Panc1 (cell line): ENCODE data around the gene LEAP2. TPM values are rescaled to one million over a fixed set of nuclear protein-coding genes. Genes with fewer than 3 reads are reported as not detected.

ENCODE experiments used
- ATAC-seq: fragments of 200-7000 bp; cut with Tn5 transposase; 2 replicates; pipeline ENCODE4 v1.9.1; 2020; ENCODE audit warnings: mild to moderate bottlenecking, moderate library complexity
- BruUV-seq: library from RNA; stranded (reverse); fragments of 400-500 nt; replicated peaks from 2 replicates; lab custom pipeline; 2021; lab: Mats Ljungman, UMichigan
- CTCF ChIA-PET: fragments of 300-600 bp; sonication (Branson Sonifier 250); formaldehyde crosslinking; loops from one replicate; lab custom pipeline; 2022; ENCODE audit warnings: antibody characterized with exemption; lab: Charles Lee
- POLR2A ChIA-PET: fragments of 300-600 bp; sonication (Branson Sonifier 250); formaldehyde crosslinking; loops from one replicate; lab custom pipeline; 2022; ENCODE audit warnings: antibody characterized with exemption; lab: Charles Lee
- DNase-seq: peaks from one replicate; pipeline ENCODE4 v3.0.0-alpha.2; 2010; ENCODE audit warnings: low read depth, low spot score
- H3K27ac ChIP-seq: 2 replicates; pipeline ENCODE4 v1.5.1; 2011; ENCODE audit warnings: mild to moderate bottlenecking, low read length, inconsistent platforms
- H3K27me3 ChIP-seq: fragments of 200-500 bp; sonication (Bioruptor generic); 2 replicates; pipeline ENCODE4 v1.6.0; 2014; ENCODE audit warnings: low read length, inconsistent platforms; ENCODE audit not compliant: control insufficient read depth, insufficient read depth
- H3K36me3 ChIP-seq: fragments of 200-500 bp; sonication (Bioruptor generic); 2 replicates; pipeline ENCODE4 v1.5.1; 2014; ENCODE audit warnings: inconsistent platforms, mild to moderate bottlenecking, low read length, moderate library complexity; ENCODE audit not compliant: control insufficient read depth, insufficient read depth
- H3K4me1 ChIP-seq: 2 replicates; pipeline ENCODE4 v1.5.1; 2011; ENCODE audit warnings: inconsistent platforms, mild to moderate bottlenecking, low read length, moderate library complexity; ENCODE audit not compliant: control insufficient read depth, insufficient read depth
- H3K4me3 ChIP-seq, 2 experiments: 2 replicates each; pipeline ENCODE4 v1.5.1; 2011 to 2012; ENCODE audit warnings: low read depth in 2 of 2, low read length in 2 of 2, mild to moderate bottlenecking in 2 of 2, inconsistent platforms in 1 of 2, moderate library complexity in 1 of 2
- H3K9me3 ChIP-seq: fragments of 200-500 bp; sonication (Bioruptor generic); 2 replicates; pipeline ENCODE4 v1.5.1; 2014; ENCODE audit warnings: low read depth, mild to moderate bottlenecking, inconsistent platforms, low read length, moderate library complexity; ENCODE audit not compliant: control insufficient read depth, insufficient read depth
- CTCF ChIP-seq: fragments of 450-650 bp; IDR thresholded peaks from 2 replicates; pipeline ENCODE4 v1.5.1; 2017; ENCODE audit warnings: mild to moderate bottlenecking
- POLR2AphosphoS5 ChIP-seq: IDR thresholded peaks from 2 replicates; pipeline ENCODE4 v1.6.1; 2012; ENCODE audit warnings: mild to moderate bottlenecking, low read depth, low read length, moderate library complexity
- REST ChIP-seq, 2 experiments: IDR thresholded peaks; 2 replicates each; pipeline ENCODE4 v1.6.1; 2011 to 2012; ENCODE audit warnings: low read depth in 2 of 2, control low read depth in 1 of 2, low read length in 1 of 2, mild to moderate bottlenecking in 1 of 2, moderate library complexity in 1 of 2; ENCODE audit not compliant: insufficient read depth in 1 of 2
- SIN3A ChIP-seq: IDR thresholded peaks from 2 replicates; pipeline ENCODE4 v1.6.1; 2012; ENCODE audit warnings: low read depth, mild to moderate bottlenecking, low read length, moderate library complexity, borderline replicate concordance; ENCODE audit not compliant: insufficient read depth
- TCF7L2 ChIP-seq: IDR thresholded peaks from 2 replicates; pipeline ENCODE4 v1.6.1; 2011; ENCODE audit warnings: mild to moderate bottlenecking, low read depth, low read length, inconsistent platforms
- in situ Hi-C: cut with HindIII; loops from 2 replicates; pipeline ENCODE4 v1.10.0; 2016; ENCODE audit warnings: low sequenced_read_pairs, low pct_unique_long_range_greater_than_20kb
- intact Hi-C: fragments of 100-400 bp; cut with micrococcal nuclease; formaldehyde crosslinking; loops from one replicate; pipeline ENCODE4 v1.10.0; 2022; ENCODE audit not compliant: unreplicated experiment
- total RNA-seq: library from RNA; stranded (reverse); gene quantifications from one replicate; pipeline ENCODE4 v1.2.1, GENCODE V29; 2021; ENCODE audit not compliant: unreplicated experiment

LEAP2 gene
- total RNA-seq, 1 experiment from 2014 or later, result 1.4 TPM

- H3K9me3 ChIP-seq, result no peaks in the 10 kb centered on the region
- no peaks in the 10 kb centered on the region for H3K36me3 ChIP-seq
- intact Hi-C loops (no loop called here), in situ Hi-C loops (no loop called here)
- H3K4me1 ChIP-seq, result peaks cover 4% of the 10 kb centered on the region; the same call in 1 of the 2 replicates
- ChIA-PET POLR2A (interaction anchor here (0.8 kb wide), 1 partner anchor 15 kb away, joined by 5 read pairs; no protein-coding TSS in a partner anchor), CTCF (no interaction called here)
- TF ChIP-seq SIN3A (no peak), POLR2AphosphoS5 (no peak), CTCF (no peak), REST (IDR thresholded peaks at IDR 0.05; ENCODE audit: insufficient read depth in 1 of 2, low read depth in 2 of 2, low read length in 1 of 2) (no peak), TCF7L2 (no peak)
- no peak overlapping the region for H3K27ac ChIP-seq
- no peak overlapping the region for H3K4me3 ChIP-seq
- BruUV-seq, result no TSS peak
- DNase-seq (no peak), ATAC-seq (no peak)
- no peaks in the 10 kb centered on the region for H3K27me3 ChIP-seq
Observed at GRCh38 chr5:132860742-132861141, 12.7 kb upstream of the LEAP2 start.

- BruUV-seq, result TSS peak; percentile 89
- ATAC-seq, result peak; percentile 72
- TF ChIP-seq CTCF, result no peak
- TF ChIP-seq SIN3A, result no peak
- POLR2A ChIA-PET, result interaction anchor here (0.6 to 1.1 kb wide), 2 partner anchors 9 to 96 kb away, joined by 3 to 4 read pairs; no protein-coding TSS in a partner anchor
- intact Hi-C loops (no loop called here), in situ Hi-C loops (no loop called here)
- H3K4me1 ChIP-seq, result peaks cover 17% of the 10 kb centered on the region
- no peaks in the 10 kb centered on the region for H3K27me3 ChIP-seq
- H3K27ac ChIP-seq, result peak overlapping the region; percentile 94
- CTCF ChIA-PET, result interaction anchor here (0.5 kb wide), 1 partner anchor 178 kb away, joined by 3 read pairs; no protein-coding TSS in a partner anchor
- H3K4me3 ChIP-seq, result peak overlapping the region; percentile 82 to 95
- H3K9me3 ChIP-seq, result no peaks in the 10 kb centered on the region
- H3K36me3 ChIP-seq, result peaks cover 12% of the 10 kb centered on the region
- DNase-seq, result no peak
Observed at GRCh38 chr5:132865668-132866341, 7.7 kb upstream of the LEAP2 start.
